HUDEP-2 (cell line): ENCODE measurements around the gene LRRC43.
A peak's percentile ranks its signal among the peaks of the same experiment; 100 is the strongest.
"Not testable (repeated sequence)": the region's sequence is repeated elsewhere in the genome, so short reads cannot be mapped to it uniquely, and the experiment has no call there.

ENCODE experiments used
- DNase-seq, 76 experiments: peaks; one replicate each; lab custom pipeline; 2025; ENCODE audit not compliant: unreplicated experiment in 76 of 76; lab: John Stamatoyannopoulos, UW

LRRC43 gene

GRCh38 chr12:122189626-122190475, 6.9 kb downstream of the LRRC43 start:
- DNase-seq = no peak

DNA sequence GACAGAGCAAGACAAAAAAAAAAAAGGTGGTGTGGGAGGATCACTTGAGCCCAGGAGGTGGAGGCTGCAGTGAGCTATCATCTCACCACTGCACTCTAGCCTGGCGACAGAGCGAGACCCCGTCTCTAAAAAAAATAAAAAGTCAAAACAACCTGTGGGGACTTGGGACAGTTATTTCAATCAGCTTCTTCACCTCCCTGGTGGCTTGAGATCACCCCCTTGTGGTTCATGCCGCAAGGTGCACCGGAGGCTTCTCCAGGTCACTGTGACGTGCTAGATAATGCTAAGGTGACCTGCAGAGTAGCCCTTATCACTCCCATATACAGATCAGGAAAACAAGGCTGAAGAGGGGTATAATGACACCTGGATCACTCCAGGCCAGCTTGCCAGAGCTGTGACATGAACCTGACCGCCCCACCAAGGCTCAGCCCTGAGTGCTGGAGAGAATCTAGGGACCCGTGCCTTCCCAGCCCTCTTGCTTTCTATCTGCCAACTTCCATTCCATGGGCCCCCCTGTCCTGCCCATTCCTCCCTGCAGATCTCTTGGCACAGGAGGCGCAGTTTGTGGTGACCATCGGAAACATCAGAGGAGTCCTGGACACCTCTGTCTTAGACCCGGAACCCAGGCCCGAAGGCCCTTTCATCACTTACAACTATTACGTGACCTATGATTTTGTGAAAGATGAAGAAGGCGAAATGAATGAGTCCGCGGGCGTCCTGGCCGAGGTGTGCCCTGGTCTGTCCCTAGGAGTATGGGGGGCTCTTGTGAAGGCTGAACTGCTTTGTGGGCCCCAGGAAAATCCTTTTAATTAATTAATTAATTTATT, 8.1 kb downstream of the LRRC43 start:
- DNase-seq = peak in 63 of 76 experiments; percentile 4 to 77 (median 43)

GRCh38 chr12:122192441-122192840, 9.5 kb downstream of the LRRC43 start:
- DNase-seq = no peak

DNA sequence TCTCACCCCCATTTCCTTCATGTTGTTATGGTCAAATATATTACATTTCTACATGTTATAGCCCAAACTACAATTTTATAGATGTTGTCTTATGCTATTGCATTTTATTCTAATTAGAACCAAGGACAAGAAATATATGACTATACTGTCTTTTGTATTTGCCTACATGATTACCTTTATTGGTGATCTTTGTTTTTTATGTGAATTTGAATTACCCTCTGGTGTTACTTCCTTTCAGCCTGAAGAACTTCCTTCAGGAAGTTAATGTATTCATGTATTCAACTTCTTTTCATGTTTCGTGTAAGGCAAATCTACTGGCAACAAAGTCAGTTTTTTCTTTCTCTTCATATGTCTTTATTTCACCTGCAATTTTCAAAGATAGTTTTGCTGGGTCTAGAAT, 11.9 kb downstream of the LRRC43 start:
- DNase-seq = no peak

- no peak for DNase-seq
These were observed 12.5 kb downstream of the LRRC43 start for GRCh38 chr12:122195405-122195804.

DNA sequence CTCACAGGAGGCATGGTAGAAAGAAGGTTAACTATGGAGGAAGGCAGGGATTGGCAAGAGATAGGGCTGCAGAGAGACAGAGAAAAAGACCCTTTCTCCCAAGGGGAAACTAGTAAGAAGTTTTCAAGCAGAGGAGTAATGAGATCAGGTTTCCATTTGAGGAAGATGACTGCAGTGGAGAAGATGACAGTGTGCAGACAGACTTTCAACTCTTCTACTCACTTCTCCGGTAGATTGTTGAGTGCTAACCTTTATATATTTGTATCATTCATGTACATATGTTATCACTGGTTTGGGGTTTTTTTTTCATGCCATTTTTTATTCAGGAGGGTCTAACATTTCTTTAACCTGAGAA, 14.7 kb downstream of the LRRC43 start:
- DNase-seq = no peak

GRCh38 chr12:122199484-122200355, 16.8 kb downstream of the LRRC43 start:
- DNase-seq = no peak

DNA sequence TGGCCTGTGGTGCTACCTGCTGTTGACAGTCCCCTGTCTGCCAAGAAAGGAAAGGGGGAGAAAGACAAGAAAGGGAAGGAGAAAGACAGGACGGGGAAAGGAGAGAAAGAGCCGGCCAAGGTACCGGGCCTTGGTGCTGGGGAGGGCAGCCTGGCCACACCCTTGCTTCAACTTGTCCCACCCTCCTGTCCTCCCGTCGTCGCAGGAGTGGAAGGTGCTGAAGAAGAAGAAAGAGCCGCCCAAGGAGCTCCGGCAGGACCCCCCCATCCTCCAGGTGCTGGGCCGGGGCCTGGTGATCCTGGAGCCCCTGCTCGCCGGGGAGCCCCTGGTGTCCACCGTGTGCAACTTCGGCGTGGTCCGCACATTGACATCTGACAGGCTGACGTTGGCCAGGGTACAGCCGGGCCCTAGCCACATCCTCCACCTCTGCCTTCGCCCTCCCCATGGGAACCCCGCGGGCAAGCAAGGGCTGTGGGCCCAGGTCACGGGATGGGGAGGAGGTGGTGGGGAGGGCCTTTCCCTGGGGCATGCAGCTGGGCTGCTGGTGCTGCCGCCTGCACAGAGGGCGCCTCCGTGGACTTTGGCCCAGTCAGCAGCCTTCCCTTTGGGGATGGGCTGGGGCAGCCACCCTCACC, 17.7 kb downstream of the LRRC43 start:
- DNase-seq = no peak

- no peak for DNase-seq
These were observed 18.5 kb downstream of the LRRC43 start for GRCh38 chr12:122201381-122201780.

GRCh38 chr12:122202017-122202416, 19.1 kb downstream of the LRRC43 start:
- no peak for DNase-seq

DNA sequence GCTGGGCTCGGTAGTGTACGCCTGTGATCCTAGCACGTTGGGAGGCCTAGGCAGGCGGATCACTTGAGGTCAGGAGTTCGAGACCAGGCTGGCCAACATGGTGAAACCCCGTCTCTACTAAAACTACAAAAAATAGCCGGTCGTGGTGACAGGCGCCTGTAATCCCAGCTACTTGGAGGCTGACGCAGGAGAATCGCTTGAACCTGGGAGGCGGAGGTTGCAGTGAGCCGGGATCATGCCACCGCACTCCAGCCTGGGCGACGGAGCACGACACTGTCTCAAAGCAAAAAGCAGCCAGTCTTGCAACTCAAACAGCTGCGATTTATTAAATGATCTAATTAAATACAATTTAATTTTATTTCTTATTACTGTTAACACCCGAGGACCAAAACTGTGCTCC, 19.9 kb downstream of the LRRC43 start:
- DNase-seq = not testable (repeated sequence)

DNA sequence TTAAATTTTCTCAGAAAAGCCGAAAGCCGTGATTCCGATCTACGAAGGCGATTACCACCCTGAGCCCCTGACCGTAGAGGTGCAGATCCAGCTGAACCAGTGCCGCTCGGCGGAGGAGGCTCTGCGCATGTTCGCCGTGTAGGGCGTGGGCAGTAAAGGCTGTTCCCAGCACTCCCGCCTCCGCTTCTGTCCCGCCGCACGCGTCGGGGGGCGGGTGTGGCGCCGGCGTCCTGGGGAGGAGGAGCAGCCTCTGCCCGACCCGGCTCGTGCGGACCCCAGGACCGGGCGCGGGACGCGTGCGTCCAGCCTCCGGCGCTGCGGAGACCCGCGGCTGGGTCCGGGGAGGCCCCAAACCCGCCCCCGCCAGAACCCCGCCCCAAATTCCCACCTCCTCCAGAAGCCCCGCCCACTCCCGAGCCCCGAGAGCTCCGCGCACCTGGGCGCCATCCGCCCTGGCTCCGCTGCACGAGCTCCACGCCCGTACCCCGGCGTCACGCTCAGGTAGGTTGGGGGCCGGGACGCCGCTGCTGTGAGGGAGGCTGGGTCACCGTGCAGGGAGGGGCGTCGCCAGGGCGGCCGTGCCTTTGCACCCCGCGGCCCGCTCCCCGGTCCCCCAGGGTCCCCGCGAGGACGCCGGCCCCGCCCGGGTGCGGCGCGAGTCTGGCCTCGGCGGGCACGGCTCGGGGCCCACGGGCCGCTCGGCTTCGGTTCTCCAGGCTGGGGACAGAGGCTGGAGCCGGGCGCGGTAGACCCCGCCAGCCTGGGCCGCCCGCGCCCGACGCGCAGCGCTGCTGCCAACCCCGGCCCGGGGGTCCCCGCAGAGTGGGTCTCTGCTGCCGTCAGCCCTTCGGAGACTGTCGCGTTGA, 20.6 kb downstream of the LRRC43 start, which contains the start of gene B3GNT4:
B3GNT4 (plus strand) TSS at position 409 of the 866 bp plus-strand sequence. CDS start 910 bp downstream, outside the sequence.
- peak in 61 of 76 experiments; percentile 2 to 74 (median 46) for DNase-seq

DNA sequence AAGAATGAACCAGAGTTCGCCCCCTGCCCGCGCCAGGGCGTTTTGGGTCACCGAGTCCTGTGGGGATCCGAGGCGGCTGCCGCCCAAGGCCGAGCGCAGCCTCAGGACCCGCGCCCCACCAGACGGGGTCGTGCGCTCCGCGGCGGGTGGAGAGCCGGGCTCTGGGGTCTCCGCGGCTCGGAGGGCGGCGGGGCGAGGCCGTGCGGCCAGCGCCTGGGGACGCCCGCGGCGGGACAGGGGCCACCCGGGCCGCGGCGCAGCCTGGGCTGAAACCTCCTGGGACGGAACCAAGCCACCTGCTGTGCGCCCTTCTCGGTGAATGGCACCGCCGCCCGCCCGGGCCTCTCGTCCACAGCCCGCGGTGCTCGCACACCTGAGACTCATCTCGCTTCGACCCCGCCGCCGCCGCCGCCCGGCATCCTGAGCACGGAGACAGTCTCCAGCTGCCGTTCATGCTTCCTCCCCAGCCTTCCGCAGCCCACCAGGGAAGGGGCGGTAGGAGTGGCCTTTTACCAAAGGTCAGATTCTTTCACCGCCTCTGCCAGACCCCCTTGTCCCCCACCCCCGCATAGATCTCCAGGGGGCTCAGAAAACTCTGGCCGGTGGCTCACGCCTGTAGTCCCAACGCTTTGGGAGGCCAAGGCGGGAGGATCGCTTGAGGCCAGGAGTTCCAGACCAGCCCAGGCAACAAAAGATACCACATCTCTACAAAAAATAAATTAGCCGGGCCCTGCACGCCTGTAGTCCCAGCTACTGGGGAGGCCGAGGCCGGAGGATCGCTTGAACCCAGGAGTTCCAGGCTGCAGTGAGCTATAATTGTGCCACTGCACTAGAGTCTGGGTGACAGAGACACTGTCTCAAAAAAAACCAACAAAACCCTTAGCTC, 21.5 kb downstream of the LRRC43 start:
- DNase-seq = no peak

DNA sequence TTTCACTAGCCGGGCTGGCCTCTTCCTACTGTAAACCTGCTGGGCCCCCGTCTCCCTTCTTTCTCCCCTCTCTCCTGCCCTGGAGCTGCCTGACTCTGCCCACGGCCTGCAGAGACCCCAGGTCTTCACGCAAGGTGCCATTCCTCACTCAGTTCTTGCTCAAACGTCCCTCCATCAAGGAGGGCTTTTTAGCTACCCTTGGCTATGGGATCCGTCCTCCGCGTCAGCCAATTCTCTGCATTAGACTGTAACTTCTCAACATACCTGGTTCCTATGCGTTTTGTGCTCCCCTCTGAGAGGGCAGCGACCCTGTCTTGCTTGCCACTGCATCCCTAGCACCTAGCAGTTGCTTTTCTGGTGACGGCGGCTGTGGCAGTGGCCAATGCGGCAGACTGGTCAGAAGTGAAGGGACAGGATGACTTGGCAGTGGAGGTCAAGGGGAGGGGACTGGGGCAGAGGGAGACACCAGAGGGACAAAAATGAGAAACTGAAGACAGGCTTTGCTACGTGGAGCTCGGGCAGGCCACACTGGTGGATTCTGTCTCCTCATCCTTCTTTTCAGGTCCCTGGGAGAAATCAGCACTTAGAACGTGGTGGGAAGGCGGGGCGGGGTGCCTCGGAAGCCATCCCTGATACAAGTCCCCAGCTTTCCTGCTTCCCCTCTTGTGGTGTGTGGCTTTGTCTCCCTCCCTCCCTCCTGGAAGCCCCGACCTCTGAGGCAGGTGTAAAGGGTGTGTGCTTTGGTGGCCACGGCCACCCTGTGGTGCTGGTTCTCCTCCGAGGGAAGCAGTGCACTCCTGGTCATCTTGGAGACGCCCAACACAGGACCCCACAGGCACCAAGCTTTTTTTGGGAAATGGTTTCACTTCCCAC, 22.4 kb downstream of the LRRC43 start:
- no peak for DNase-seq

DNA sequence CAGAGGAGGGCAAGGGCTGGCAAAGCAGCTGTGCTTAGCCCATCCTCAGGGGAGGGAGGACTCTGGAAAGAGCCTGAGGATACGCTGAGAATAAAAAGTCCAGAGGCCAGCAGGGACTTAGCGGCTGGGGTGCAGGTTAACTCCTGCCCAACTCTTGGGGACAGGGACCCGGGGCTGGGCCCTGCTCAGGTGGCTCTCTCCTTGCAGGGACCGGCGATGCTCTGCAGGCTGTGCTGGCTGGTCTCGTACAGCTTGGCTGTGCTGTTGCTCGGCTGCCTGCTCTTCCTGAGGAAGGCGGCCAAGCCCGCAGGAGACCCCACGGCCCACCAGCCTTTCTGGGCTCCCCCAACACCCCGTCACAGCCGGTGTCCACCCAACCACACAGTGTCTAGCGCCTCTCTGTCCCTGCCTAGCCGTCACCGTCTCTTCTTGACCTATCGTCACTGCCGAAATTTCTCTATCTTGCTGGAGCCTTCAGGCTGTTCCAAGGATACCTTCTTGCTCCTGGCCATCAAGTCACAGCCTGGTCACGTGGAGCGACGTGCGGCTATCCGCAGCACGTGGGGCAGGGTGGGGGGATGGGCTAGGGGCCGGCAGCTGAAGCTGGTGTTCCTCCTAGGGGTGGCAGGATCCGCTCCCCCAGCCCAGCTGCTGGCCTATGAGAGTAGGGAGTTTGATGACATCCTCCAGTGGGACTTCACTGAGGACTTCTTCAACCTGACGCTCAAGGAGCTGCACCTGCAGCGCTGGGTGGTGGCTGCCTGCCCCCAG, 23.4 kb downstream of the LRRC43 start:
- no peak for DNase-seq

GRCh38 chr12:122206976-122207375, 24.1 kb downstream of the LRRC43 start:
- no peak for DNase-seq

GRCh38 chr12:122207391-122207790, 24.5 kb downstream of the LRRC43 start:
- DNase-seq = no peak
